IPS DF 6.9 (cell line): ENCODE data around the gene FMR1NB.

Experiments used
- DNase-seq: peaks from one replicate; pipeline ENCODE4 v3.0.0-alpha.2; 2013; ENCODE audit warnings: low read depth, low spot score
- H3K27ac ChIP-seq: one replicate; pipeline ENCODE4 v1.5.1; 2013; ENCODE audit warnings: low read length, control low read depth
- H3K27me3 ChIP-seq: 2 replicates; pipeline ENCODE4 v1.6.1; 2013; ENCODE audit warnings: mild to moderate bottlenecking, low read length; ENCODE audit not compliant: control insufficient read depth, insufficient read depth
- H3K36me3 ChIP-seq: 2 replicates; pipeline ENCODE4 v1.6.1; 2013; ENCODE audit warnings: low read length; ENCODE audit not compliant: control insufficient read depth, insufficient read depth
- H3K4me1 ChIP-seq: 2 replicates; pipeline ENCODE4 v1.6.1; 2013; ENCODE audit warnings: low read length; ENCODE audit not compliant: control insufficient read depth, insufficient read depth
- H3K4me3 ChIP-seq: 2 replicates; pipeline ENCODE4 v1.5.1; 2013; ENCODE audit warnings: mild to moderate bottlenecking, low read length
- H3K9me3 ChIP-seq: 2 replicates; pipeline ENCODE4 v1.6.1; 2013; ENCODE audit warnings: low read length, inconsistent platforms; ENCODE audit not compliant: control insufficient read depth, insufficient read depth
- WGBS: extraction: QIAGEN DNeasy Blood & Tissue Kit; methylation state at CpG from one replicate; pipeline ENCODE4 v1.1.7; 2013; ENCODE audit warnings: mixed read lengths, missing lambda C conversion rate; ENCODE audit not compliant: insufficient read length, insufficient coverage; 5-methylcytosine and 5-hydroxymethylcytosine counted together

The FMR1NB gene

GRCh38 chrX:147981038-147981752 is at the start of gene FMR1NB:
Gene FMR1NB, plus strand, starts transcription at chrX:147981337. Its CDS starts 66 bp downstream, at chrX:147981403.
- WGBS, result no CpG with 5 or more reads among the region's 35 CpGs
- Histone ChIP-seq H3K27me3 (no peaks in the 10 kb centered on the region), H3K9me3 (no peaks in the 10 kb centered on the region), H3K4me1 (no peaks in the 10 kb centered on the region), H3K36me3 (no peaks in the 10 kb centered on the region), H3K4me3 (no peak within 1 kb of the TSS), H3K27ac (no peak within 1 kb of the TSS)
- no peak for DNase-seq

GRCh38 chrX:147933815-147934214 is 47.3 kb upstream of the FMR1NB start:
- H3K4me1 ChIP-seq, result no peaks in the 10 kb centered on the region
- H3K36me3 ChIP-seq, result no peaks in the 10 kb centered on the region
- DNase-seq, result no peak
- H3K27ac ChIP-seq, result no peak overlapping the region
- no peaks in the 10 kb centered on the region for H3K27me3 ChIP-seq
- no peak overlapping the region for H3K4me3 ChIP-seq
- no peaks in the 10 kb centered on the region for H3K9me3 ChIP-seq
- no CpG with 5 or more reads among the region's 1 CpG for WGBS

- H3K36me3 ChIP-seq, result no peaks in the 10 kb centered on the region
- no peak overlapping the region for H3K27ac ChIP-seq
- no peaks in the 10 kb centered on the region for H3K4me1 ChIP-seq
- H3K27me3 ChIP-seq, result no peaks in the 10 kb centered on the region
- DNase-seq, result no peak
- no peak overlapping the region for H3K4me3 ChIP-seq
- no peaks in the 10 kb centered on the region for H3K9me3 ChIP-seq
- WGBS, result no CpG with 5 or more reads among the region's 3 CpGs
These were observed 45.9 kb upstream of the FMR1NB start for GRCh38 chrX:147935156-147935758.

GRCh38 chrX:147945286-147945685 is 35.9 kb upstream of the FMR1NB start:
- no peaks in the 10 kb centered on the region for H3K4me1 ChIP-seq
- H3K27ac ChIP-seq, result no peak overlapping the region
- WGBS, result no CpG with 5 or more reads among the region's 5 CpGs
- H3K9me3 ChIP-seq, result no peaks in the 10 kb centered on the region
- 0 out of 2 replicates have a peak, but pooled peaks cover 3% of the 10 kb centered on the region for H3K36me3 ChIP-seq
- no peak overlapping the region for H3K4me3 ChIP-seq
- no peak for DNase-seq
- H3K27me3 ChIP-seq, result no peaks in the 10 kb centered on the region

GRCh38 chrX:147948531-147948930 is 32.6 kb upstream of the FMR1NB start:
- no peak overlapping the region for H3K4me3 ChIP-seq
- H3K4me1 ChIP-seq, result no peaks in the 10 kb centered on the region
- whole genome bisulfite sequencing, result no CpG with 5 or more reads among the region's 7 CpGs
- H3K27ac ChIP-seq, result no peak overlapping the region
- no peaks in the 10 kb centered on the region for H3K9me3 ChIP-seq
- H3K36me3 ChIP-seq, result 0 out of 2 replicates have a peak, but pooled peaks cover 3% of the 10 kb centered on the region
- DNase-seq, result no peak
- no peaks in the 10 kb centered on the region for H3K27me3 ChIP-seq

- DNase-seq, result no peak
- H3K4me3 ChIP-seq, result no peak overlapping the region
- no CpG with 5 or more reads among the region's 1 CpG for WGBS
These were observed 30.8 kb upstream of the FMR1NB start for GRCh38 chrX:147950352-147950751.

GRCh38 chrX:147953976-147954375 is 27.2 kb upstream of the FMR1NB start:
- Histone ChIP-seq H3K4me3 (no peak overlapping the region), H3K4me1 (no peaks in the 10 kb centered on the region), H3K9me3 (no peaks in the 10 kb centered on the region), H3K27ac (no peak overlapping the region), H3K27me3 (no peaks in the 10 kb centered on the region), H3K36me3 (no peaks in the 10 kb centered on the region)
- no CpG with 5 or more reads among the region's 2 CpGs for WGBS
- no peak for DNase-seq

More at GRCh38 chrX:147950352-147950751, 30.8 kb upstream of the FMR1NB start:
- no peaks in the 10 kb centered on the region for H3K36me3 ChIP-seq
- H3K9me3 ChIP-seq, result no peaks in the 10 kb centered on the region
- H3K4me1 ChIP-seq, result no peaks in the 10 kb centered on the region
- no peak overlapping the region for H3K27ac ChIP-seq
- H3K27me3 ChIP-seq, result no peaks in the 10 kb centered on the region

GRCh38 chrX:147957291-147957690 is 23.8 kb upstream of the FMR1NB start:
- no peak for DNase-seq
- Histone ChIP-seq H3K27ac (no peak overlapping the region), H3K27me3 (no peaks in the 10 kb centered on the region), H3K36me3 (no peaks in the 10 kb centered on the region), H3K4me1 (no peaks in the 10 kb centered on the region), H3K9me3 (no peaks in the 10 kb centered on the region), H3K4me3 (no peak overlapping the region)
- no CpG with 5 or more reads among the region's 2 CpGs for WGBS

GRCh38 chrX:147958291-147958690 is 22.8 kb upstream of the FMR1NB start:
- Histone ChIP-seq H3K27me3 (no peaks in the 10 kb centered on the region), H3K4me3 (no peak overlapping the region), H3K36me3 (no peaks in the 10 kb centered on the region), H3K9me3 (no peaks in the 10 kb centered on the region), H3K27ac (no peak overlapping the region), H3K4me1 (no peaks in the 10 kb centered on the region)
- no peak for DNase-seq
- WGBS, result no CpG with 5 or more reads among the region's 1 CpG

- H3K36me3 ChIP-seq, result no peaks in the 10 kb centered on the region
- H3K27ac ChIP-seq, result no peak overlapping the region
- WGBS, result no CpG with 5 or more reads among the region's 2 CpGs
- H3K4me3 ChIP-seq, result no peak overlapping the region
- no peaks in the 10 kb centered on the region for H3K9me3 ChIP-seq
- H3K4me1 ChIP-seq, result no peaks in the 10 kb centered on the region
- DNase-seq, result no peak
- H3K27me3 ChIP-seq, result no peaks in the 10 kb centered on the region
These were observed 20.4 kb upstream of the FMR1NB start for GRCh38 chrX:147960722-147961121.

- no peaks in the 10 kb centered on the region for H3K36me3 ChIP-seq
These were observed 18.7 kb upstream of the FMR1NB start for GRCh38 chrX:147962476-147962875.

More at GRCh38 chrX:147962476-147962875, 18.7 kb upstream of the FMR1NB start:
- Histone ChIP-seq H3K27ac (no peak overlapping the region), H3K4me3 (no peak overlapping the region), H3K4me1 (no peaks in the 10 kb centered on the region), H3K9me3 (no peaks in the 10 kb centered on the region), H3K27me3 (no peaks in the 10 kb centered on the region)
- no peak for DNase-seq
- WGBS, result no CpG with 5 or more reads among the region's 1 CpG
